ENCODE results near the gene CNTN5.

CNTN5 gene

GRCh38 chr11:100066399-100066798 is 1045.7 kb downstream of the CNTN5 start:
- Histone ChIP-seq H3K9me3 (ENCODE audit: control insufficient read depth, insufficient read depth, low read depth, low read length) (no peaks in the 10 kb centered on the region), H3K27ac (ENCODE audit: extremely low read depth, low read depth, low read length) (no peak overlapping the region), H3K36me3 (ENCODE audit: control insufficient read depth in 2 of 2, insufficient read depth in 1 of 2, low read length in 2 of 2) (no peaks in the 10 kb centered on the region), H3K4me3 (ENCODE audit: low read depth, low read length) (no peak overlapping the region), H3K4me1 (ENCODE audit: control insufficient read depth, insufficient read depth, low read length) (no peaks in the 10 kb centered on the region)
- TF ChIP-seq ZNF341 (tag by site-specific recombination; IDR thresholded peaks at IDR 0.05; ENCODE audit: low read depth), result no peak
- TF ChIP-seq ZNF530 (tag by site-specific recombination; IDR thresholded peaks at IDR 0.05; ENCODE audit: low read depth), result no peak
- no peak for TF ChIP-seq ZNF248 (tag by site-specific recombination; IDR thresholded peaks at IDR 0.05)
- no peak for TF ChIP-seq ZFP69B (tag by site-specific recombination; IDR thresholded peaks at IDR 0.05)
- TF ChIP-seq BCL11A (tag by site-specific recombination; IDR thresholded peaks at IDR 0.05; ENCODE audit: low read depth), result no peak
- TF ChIP-seq ZNF366 (tag by site-specific recombination; conservative IDR thresholded peaks at IDR 0.05), result no peak
- no peak for TF ChIP-seq ZNF280D (tag by site-specific recombination; IDR thresholded peaks at IDR 0.05)
- TF ChIP-seq ZNF629 (tag by site-specific recombination; IDR thresholded peaks at IDR 0.05), result no peak
- no peak for TF ChIP-seq ZNF513 (tag by site-specific recombination; IDR thresholded peaks at IDR 0.05)
- no peak for TF ChIP-seq TSHZ1 (tag by site-specific recombination; IDR thresholded peaks at IDR 0.05; ENCODE audit: borderline replicate concordance)
- no peak for TF ChIP-seq ZXDB (tag by site-specific recombination; IDR thresholded peaks at IDR 0.05)
- TF ChIP-seq ZNF280C (tag by site-specific recombination; IDR thresholded peaks at IDR 0.05), result no peak
- TF ChIP-seq TRIM28 (IDR thresholded peaks at IDR 0.05; ENCODE audit: borderline replicate concordance, low read length), result no peak
- no peak for TF ChIP-seq ZNF785 (tag by site-specific recombination; IDR thresholded peaks at IDR 0.05)
- TF ChIP-seq ZNF776 (tag by site-specific recombination; IDR thresholded peaks at IDR 0.05; ENCODE audit: borderline replicate concordance), result no peak
- no peak for TF ChIP-seq ZNF660 (tag by site-specific recombination; IDR thresholded peaks at IDR 0.05)
- no peak for TF ChIP-seq ZNF837 (tag by site-specific recombination; IDR thresholded peaks at IDR 0.05)
- TF ChIP-seq CTCF (tag by site-specific recombination; IDR thresholded peaks at IDR 0.05), result no peak
- TF ChIP-seq ZNF423 (tag by site-specific recombination; IDR thresholded peaks at IDR 0.05), result no peak
- no peak for TF ChIP-seq ZBTB6 (tag by site-specific recombination; IDR thresholded peaks at IDR 0.05)
- ChIA-PET POLR2A (no interaction called here), CTCF (no interaction called here)

All from HEK293 (cell line).